Measurements from ENCODE around the gene IMPDH1. TPM values are rescaled to one million over a fixed set of nuclear protein-coding genes. Genes with fewer than 3 reads are reported as not detected.

Gene IMPDH1
- total RNA-seq, 1 donor from 2014 or later = 91.7 TPM

GRCh38 chr7:128427289-128427891 lies 17.6 kb upstream of the IMPDH1 start:
- Mint-ChIP-seq H3K9me3 (no peaks in the 10 kb centered on the region), H3K36me3 (ENCODE audit: low read depth) (no peaks in the 10 kb centered on the region), H3K27ac (no peak overlapping the region), H3K4me1 (ENCODE audit: low read depth) (peaks cover 16% of the 10 kb centered on the region), H3K4me3 (no peak overlapping the region), H3K27me3 (ENCODE audit: insufficient read depth) (peaks cover 8% of the 10 kb centered on the region)
- no peak for DNase-seq (ENCODE audit: low spot score)
- intact Hi-C loops (cut with micrococcal nuclease) = loop anchor here (1.0 to 5.0 kb wide), 3 partner anchors 32 to 180 kb away; partner anchors contain the start of gene METTL2B

- H3K4me3 Mint-ChIP-seq = no peak overlapping the region
- H3K36me3 Mint-ChIP-seq (ENCODE audit: low read depth) = no peaks in the 10 kb centered on the region
- H3K4me1 Mint-ChIP-seq (ENCODE audit: low read depth) = peaks cover 22% of the 10 kb centered on the region
- peak; percentile 68 for DNase-seq (ENCODE audit: low spot score)
- peaks cover 6% of the 10 kb centered on the region for H3K27me3 Mint-ChIP-seq (ENCODE audit: insufficient read depth)
- intact Hi-C loops (cut with micrococcal nuclease) = loop anchor here (1.0 to 5.0 kb wide), 4 partner anchors 16 to 181 kb away; partner anchors contain the start of gene METTL2B
- no peak overlapping the region for H3K27ac Mint-ChIP-seq
- H3K9me3 Mint-ChIP-seq = no peaks in the 10 kb centered on the region
These were observed 16.1 kb upstream of the IMPDH1 start for GRCh38 chr7:128425850-128426249.

GRCh38 chr7:128424686-128425275 lies 15.0 kb upstream of the IMPDH1 start:
- Mint-ChIP-seq H3K4me1 (ENCODE audit: low read depth) (peaks cover 21% of the 10 kb centered on the region), H3K4me3 (no peak overlapping the region), H3K27me3 (ENCODE audit: insufficient read depth) (peaks cover 6% of the 10 kb centered on the region), H3K36me3 (ENCODE audit: low read depth) (no peaks in the 10 kb centered on the region), H3K9me3 (no peaks in the 10 kb centered on the region), H3K27ac (no peak overlapping the region)
- no peak for DNase-seq (ENCODE audit: low spot score)
- intact Hi-C loops (cut with micrococcal nuclease) = loop anchor here (1.0 to 5.0 kb wide), 4 partner anchors 14 to 183 kb away; partner anchors contain the start of gene METTL2B

- intact Hi-C loops (cut with micrococcal nuclease) = no loop called here
- Mint-ChIP-seq H3K9me3 (no peaks in the 10 kb centered on the region), H3K4me1 (ENCODE audit: low read depth) (peaks cover 8% of the 10 kb centered on the region), H3K27ac (no peak overlapping the region), H3K27me3 (ENCODE audit: insufficient read depth) (peaks cover 3% of the 10 kb centered on the region), H3K36me3 (ENCODE audit: low read depth) (no peaks in the 10 kb centered on the region), H3K4me3 (no peak overlapping the region)
- no peak for DNase-seq (ENCODE audit: low spot score)
These were observed 13.1 kb upstream of the IMPDH1 start for GRCh38 chr7:128422842-128423241.

GRCh38 chr7:128422037-128422436 lies 12.3 kb upstream of the IMPDH1 start:
- no peaks in the 10 kb centered on the region for H3K36me3 Mint-ChIP-seq (ENCODE audit: low read depth)
- DNase-seq (ENCODE audit: low spot score) = no peak
- intact Hi-C loops (cut with micrococcal nuclease) = no loop called here
- H3K27ac Mint-ChIP-seq = no peak overlapping the region
- H3K27me3 Mint-ChIP-seq (ENCODE audit: insufficient read depth) = peaks cover 3% of the 10 kb centered on the region
- H3K4me1 Mint-ChIP-seq (ENCODE audit: low read depth) = peaks cover 8% of the 10 kb centered on the region
- H3K9me3 Mint-ChIP-seq = no peaks in the 10 kb centered on the region
- no peak overlapping the region for H3K4me3 Mint-ChIP-seq

- intact Hi-C loops (cut with micrococcal nuclease) = no loop called here
- Mint-ChIP-seq H3K9me3 (no peaks in the 10 kb centered on the region), H3K4me3 (no peak overlapping the region), H3K27me3 (ENCODE audit: insufficient read depth) (peaks cover 3% of the 10 kb centered on the region), H3K4me1 (ENCODE audit: low read depth) (peaks cover 8% of the 10 kb centered on the region), H3K27ac (no peak overlapping the region), H3K36me3 (ENCODE audit: low read depth) (no peaks in the 10 kb centered on the region)
- DNase-seq (ENCODE audit: low spot score) = no peak
These were observed 11.6 kb upstream of the IMPDH1 start for GRCh38 chr7:128421384-128421783.

GRCh38 chr7:128420773-128421172 lies 11.0 kb upstream of the IMPDH1 start:
- H3K36me3 Mint-ChIP-seq (ENCODE audit: low read depth) = no peaks in the 10 kb centered on the region
- intact Hi-C loops (cut with micrococcal nuclease) = no loop called here
- H3K4me1 Mint-ChIP-seq (ENCODE audit: low read depth) = peaks cover 8% of the 10 kb centered on the region
- H3K4me3 Mint-ChIP-seq = no peak overlapping the region
- no peak overlapping the region for H3K27ac Mint-ChIP-seq
- H3K9me3 Mint-ChIP-seq = no peaks in the 10 kb centered on the region
- DNase-seq (ENCODE audit: low spot score) = no peak
- peaks cover 3% of the 10 kb centered on the region for H3K27me3 Mint-ChIP-seq (ENCODE audit: insufficient read depth)

GRCh38 chr7:128419257-128419656 lies 9.5 kb upstream of the IMPDH1 start:
- Mint-ChIP-seq H3K4me1 (ENCODE audit: low read depth) (peaks cover 8% of the 10 kb centered on the region), H3K9me3 (no peaks in the 10 kb centered on the region), H3K4me3 (no peak overlapping the region), H3K36me3 (ENCODE audit: low read depth) (no peaks in the 10 kb centered on the region), H3K27ac (no peak overlapping the region), H3K27me3 (ENCODE audit: insufficient read depth) (peaks cover 3% of the 10 kb centered on the region)
- intact Hi-C loops (cut with micrococcal nuclease) = no loop called here
- DNase-seq (ENCODE audit: low spot score) = no peak

- DNase-seq (ENCODE audit: low spot score) = no peak
- intact Hi-C loops (cut with micrococcal nuclease) = no loop called here
- H3K36me3 Mint-ChIP-seq (ENCODE audit: low read depth) = peaks cover 1% of the 10 kb centered on the region
- no peaks in the 10 kb centered on the region for H3K9me3 Mint-ChIP-seq
- no peak overlapping the region for H3K27ac Mint-ChIP-seq
- peaks cover 3% of the 10 kb centered on the region for H3K4me1 Mint-ChIP-seq (ENCODE audit: low read depth)
- no peak overlapping the region for H3K4me3 Mint-ChIP-seq
- peaks cover 20% of the 10 kb centered on the region for H3K27me3 Mint-ChIP-seq (ENCODE audit: insufficient read depth)
These were observed 7.3 kb upstream of the IMPDH1 start for GRCh38 chr7:128417071-128417470.

- Mint-ChIP-seq H3K4me1 (ENCODE audit: low read depth) (peaks cover 3% of the 10 kb centered on the region), H3K36me3 (ENCODE audit: low read depth) (peaks cover 1% of the 10 kb centered on the region), H3K9me3 (no peaks in the 10 kb centered on the region), H3K4me3 (no peak overlapping the region), H3K27ac (no peak overlapping the region), H3K27me3 (ENCODE audit: insufficient read depth) (peaks cover 26% of the 10 kb centered on the region)
- no peak for DNase-seq (ENCODE audit: low spot score)
- intact Hi-C loops (cut with micrococcal nuclease) = no loop called here
These were observed 5.5 kb upstream of the IMPDH1 start for GRCh38 chr7:128415217-128415785.

GRCh38 chr7:128410451-128410753 lies 620 bp upstream of the IMPDH1 start:
- H3K36me3 Mint-ChIP-seq (ENCODE audit: low read depth) = peaks cover 1% of the 10 kb centered on the region
- no peak for DNase-seq (ENCODE audit: low spot score)
- H3K27ac Mint-ChIP-seq = peak overlapping the region; percentile 80
- peaks cover 32% of the 10 kb centered on the region for H3K4me1 Mint-ChIP-seq (ENCODE audit: low read depth)
- no peaks in the 10 kb centered on the region for H3K9me3 Mint-ChIP-seq
- H3K4me3 Mint-ChIP-seq = peak overlapping the region; percentile 93
- peaks cover 25% of the 10 kb centered on the region for H3K27me3 Mint-ChIP-seq (ENCODE audit: insufficient read depth)
- intact Hi-C loops (cut with micrococcal nuclease) = loop anchor here (1.0 kb wide), 3 partner anchors 15 to 49 kb away; partner anchors contain the start of gene HILPDA

- Mint-ChIP-seq H3K27ac (peak overlapping the region; percentile 70), H3K4me1 (ENCODE audit: low read depth) (peaks cover 44% of the 10 kb centered on the region), H3K4me3 (peak overlapping the region; percentile 88), H3K27me3 (ENCODE audit: insufficient read depth) (peaks cover 24% of the 10 kb centered on the region), H3K36me3 (ENCODE audit: low read depth) (peaks cover 1% of the 10 kb centered on the region), H3K9me3 (no peaks in the 10 kb centered on the region)
- no peak for DNase-seq (ENCODE audit: low spot score)
- intact Hi-C loops (cut with micrococcal nuclease) = loop anchor here (1.0 to 5.0 kb wide), 6 partner anchors 66 to 1017 kb away; partner anchors contain the start of genes ATP6V1F, METTL2B, RBM28 and SND1
These were observed 830 bp downstream of the IMPDH1 start for GRCh38 chr7:128408709-128409595.
